ENCODE results near the gene SAP30BP.
A peak's percentile ranks its signal among the peaks of the same experiment; 100 is the strongest.

The SAP30BP gene

GRCh38 chr17:75691801-75692626 lies 24.9 kb downstream of the SAP30BP start:
- no peak for DNase-seq

- no peak for DNase-seq
These were observed 25.8 kb downstream of the SAP30BP start for GRCh38 chr17:75692976-75693375.

- peak; percentile 100 for DNase-seq
These were observed 26.7 kb downstream of the SAP30BP start for GRCh38 chr17:75693500-75694481.

GRCh38 chr17:75694536-75694935 lies 27.4 kb downstream of the SAP30BP start:
- no peak for DNase-seq

- peak; percentile 80 for DNase-seq
These were observed 28.1 kb downstream of the SAP30BP start for GRCh38 chr17:75695141-75695829.

GRCh38 chr17:75695830-75696271 lies 28.7 kb downstream of the SAP30BP start:
- no peak for DNase-seq

GRCh38 chr17:75697651-75698291 lies 30.6 kb downstream of the SAP30BP start:
- DNase-seq = no peak

- DNase-seq = no peak
These were observed 31.5 kb downstream of the SAP30BP start for GRCh38 chr17:75698659-75699058.

GRCh38 chr17:75701288-75701687 lies 34.1 kb downstream of the SAP30BP start:
- no peak for DNase-seq

- DNase-seq = no peak
These were observed 36.1 kb downstream of the SAP30BP start for GRCh38 chr17:75703191-75703590.

- DNase-seq = no peak
These were observed 36.5 kb downstream of the SAP30BP start for GRCh38 chr17:75703591-75703990.

GRCh38 chr17:75704963-75705875 lies 38.1 kb downstream of the SAP30BP start:
- no peak for DNase-seq

- no peak for DNase-seq
These were observed 39.0 kb downstream of the SAP30BP start for GRCh38 chr17:75706042-75706728.

GRCh38 chr17:75707079-75707571 lies 40.0 kb downstream of the SAP30BP start:
- no peak for DNase-seq

GRCh38 chr17:75712446-75712845 lies 45.3 kb downstream of the SAP30BP start:
- no peak for DNase-seq

- no peak for DNase-seq
These were observed 52.6 kb downstream of the SAP30BP start for GRCh38 chr17:75719732-75720131.

GRCh38 chr17:75720656-75721462 lies 53.7 kb downstream of the SAP30BP start, which contains the start of gene ITGB4:
TSS of gene ITGB4 (plus strand) at chr17:75721459. CDS start at chr17:75724704, 3,245 bp downstream.
- DNase-seq = peak; percentile 39

- DNase-seq = no peak
These were observed 54.4 kb downstream of the SAP30BP start for GRCh38 chr17:75721463-75722011.

- DNase-seq = no peak
These were observed 54.9 kb downstream of the SAP30BP start for GRCh38 chr17:75722076-75722475.

All from EL (cell line).